Lower leg skin (tissue), 3 donors: ENCODE measurements around the gene TRDMT1.

Experiments used
- CTCF ChIP-seq, 3 donors: fragments of 450-650 bp; IDR thresholded peaks; one replicate each; pipeline ENCODE4 v1.5.1; 2016; ENCODE audit warnings: antibody characterized with exemption in 3 of 3, mild to moderate bottlenecking in 3 of 3, moderate library complexity in 2 of 3
- POLR2A ChIP-seq, 2 donors: fragments of 450-650 bp; IDR thresholded peaks; one replicate each; pipeline ENCODE4 v1.6.1; 2016 to 2017; ENCODE audit warnings: antibody characterized with exemption in 2 of 2, mild to moderate bottlenecking in 1 of 2, moderate library complexity in 1 of 2

DNA sequence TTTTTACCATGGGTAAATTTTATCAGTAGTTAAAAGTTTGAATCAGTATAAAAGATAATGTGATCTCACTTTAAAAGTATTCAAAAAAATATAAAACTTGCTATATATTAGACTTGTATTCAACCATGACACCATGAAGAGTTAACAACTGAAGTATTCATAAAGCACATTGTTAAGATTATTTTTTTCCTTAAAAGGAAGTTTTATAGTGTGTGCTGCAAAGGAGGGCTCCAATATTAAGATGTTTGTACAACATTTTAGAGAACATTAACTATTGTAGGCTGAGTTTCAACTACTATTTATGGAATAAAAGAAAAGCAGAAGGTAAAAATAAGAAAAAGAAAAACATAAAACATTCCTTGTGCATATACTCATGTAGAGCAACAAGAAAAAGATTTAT is 47.4 kb downstream of the TRDMT1 start:
- no peak for TF ChIP-seq CTCF (IDR thresholded peaks at IDR 0.05)
- TF ChIP-seq POLR2A (IDR thresholded peaks at IDR 0.05), result no peak
